SK-N-SH (cell line): ENCODE measurements around the gene TMOD4.

ENCODE experiments used
- CTCF ChIP-seq: fragments of 200-600 bp; sonication (generic); IDR thresholded peaks from 2 replicates; pipeline ENCODE4 v1.6.1; 2017; ENCODE audit warnings: antibody characterized with exemption, mild to moderate bottlenecking, moderate library complexity
- EP300 ChIP-seq, 2 experiments: IDR thresholded peaks; 2 replicates each; pipeline versions ENCODE4 v1.4.0 to v1.6.1; 2012; ENCODE audit warnings: borderline replicate concordance in 1 of 2, low read depth in 1 of 2, low read length in 1 of 2
- FOXM1 ChIP-seq: IDR thresholded peaks from 2 replicates; pipeline ENCODE4 v1.4.0; 2012; ENCODE audit warnings: low read depth, mild to moderate bottlenecking
- JUND ChIP-seq: IDR thresholded peaks from 2 replicates; pipeline ENCODE4 v1.4.0; 2012
- RAD21 ChIP-seq: IDR thresholded peaks from 2 replicates; pipeline ENCODE4 v1.6.1; 2012; ENCODE audit warnings: mild to moderate bottlenecking, low read length
- SIN3A ChIP-seq: IDR thresholded peaks from 2 replicates; pipeline ENCODE4 v1.6.1; 2012; ENCODE audit warnings: low read depth, mild to moderate bottlenecking, low read length, moderate library complexity, borderline replicate concordance
- TCF12 ChIP-seq: IDR thresholded peaks from 2 replicates; pipeline ENCODE4 v1.4.0; 2012
- TF ChIP-seq, protein P1 (sequence below): IDR thresholded peaks from 2 replicates; pipeline ENCODE4; 2012

GRCh38 chr1:151187205-151187604 is 11.4 kb upstream of the TMOD4 start:
- TF ChIP-seq CTCF (no peak), FOXM1 (no peak), JUND (no peak), EP300 (IDR thresholded peaks at IDR 0.05; ENCODE audit: borderline replicate concordance in 1 of 2, low read depth in 1 of 2, low read length in 1 of 2) (no peak), SIN3A (no peak), TCF12 (no peak), RAD21 (no peak)
- TF ChIP-seq, protein P1, sequence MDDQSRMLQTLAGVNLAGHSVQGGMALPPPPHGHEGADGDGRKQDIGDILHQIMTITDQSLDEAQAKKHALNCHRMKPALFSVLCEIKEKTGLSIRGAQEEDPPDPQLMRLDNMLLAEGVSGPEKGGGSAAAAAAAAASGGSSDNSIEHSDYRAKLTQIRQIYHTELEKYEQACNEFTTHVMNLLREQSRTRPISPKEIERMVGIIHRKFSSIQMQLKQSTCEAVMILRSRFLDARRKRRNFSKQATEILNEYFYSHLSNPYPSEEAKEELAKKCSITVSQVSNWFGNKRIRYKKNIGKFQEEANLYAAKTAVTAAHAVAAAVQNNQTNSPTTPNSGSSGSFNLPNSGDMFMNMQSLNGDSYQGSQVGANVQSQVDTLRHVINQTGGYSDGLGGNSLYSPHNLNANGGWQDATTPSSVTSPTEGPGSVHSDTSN: no peak
